Neural progenitor cell (in vitro differentiated cells): ENCODE measurements around the gene TBRG4. TPM values are rescaled to one million over a fixed set of nuclear protein-coding genes. Genes with fewer than 3 reads are reported as not detected.

Source experiments
- DNase-seq: peaks from one replicate; pipeline ENCODE4 v3.0.0-alpha.2; 2016; ENCODE audit warnings: low spot score
- H2AFZ ChIP-seq: fragments of 200-600 bp; sonication (generic); replicated peaks from 2 replicates; pipeline ENCODE4 v1.6.1; 2016; ENCODE audit warnings: antibody characterized with exemption
- H3F3A ChIP-seq: fragments of 200-600 bp; sonication (generic); 2 replicates; pipeline ENCODE4 v1.6.1; 2016; ENCODE audit warnings: antibody characterized with exemption, low read depth
- H3K27ac ChIP-seq: fragments of 200-600 bp; sonication (generic); 2 replicates; pipeline ENCODE4 v1.5.1; 2016; ENCODE audit warnings: mild to moderate bottlenecking
- H3K27me3 ChIP-seq: fragments of 200-600 bp; sonication (generic); 2 replicates; pipeline ENCODE4 v1.6.1; 2016; ENCODE audit warnings: mild to moderate bottlenecking, moderate library complexity
- H3K36me3 ChIP-seq: fragments of 200-600 bp; sonication (generic); 2 replicates; pipeline ENCODE4 v1.5.1; 2016
- H3K4me1 ChIP-seq: fragments of 200-600 bp; sonication (generic); 2 replicates; pipeline ENCODE4 v1.6.1; 2016; ENCODE audit warnings: mixed run types
- H3K4me2 ChIP-seq: fragments of 200-600 bp; sonication (generic); 2 replicates; pipeline ENCODE4 v1.6.1; 2016
- H3K4me3 ChIP-seq: fragments of 200-600 bp; sonication (generic); 2 replicates; pipeline ENCODE4 v1.5.1; 2016
- H3K79me2 ChIP-seq: fragments of 200-600 bp; sonication (generic); 2 replicates; pipeline ENCODE4 v1.6.1; 2016; ENCODE audit warnings: low read depth
- H3K9ac ChIP-seq: fragments of 200-600 bp; sonication (generic); 2 replicates; pipeline ENCODE4 v1.6.1; 2016
- H3K9me3 ChIP-seq: fragments of 200-600 bp; sonication (generic); 2 replicates; pipeline ENCODE4 v1.5.1; 2016; ENCODE audit warnings: low read depth
- H4K20me1 ChIP-seq: fragments of 200-600 bp; sonication (generic); 2 replicates; pipeline ENCODE4 v1.6.1; 2016; ENCODE audit warnings: low read depth
- H3K27ac Mint-ChIP-seq: 3 replicates; pipeline ENCODE4 v1.8.0; 2021; ENCODE audit warnings: mixed read lengths
- H3K27me3 Mint-ChIP-seq: 2 replicates; pipeline ENCODE4 v1.8.0; 2022; ENCODE audit warnings: low read depth, mild to moderate bottlenecking, inconsistent platforms, moderate library complexity, mixed read lengths; ENCODE audit not compliant: insufficient read depth
- H3K36me3 Mint-ChIP-seq: 3 replicates; pipeline ENCODE4 v1.8.0; 2021; ENCODE audit warnings: mixed read lengths
- H3K4me1 Mint-ChIP-seq: 3 replicates; pipeline ENCODE4 v1.8.0; 2021; ENCODE audit warnings: mixed read lengths
- H3K4me3 Mint-ChIP-seq: 3 replicates; pipeline ENCODE4 v1.8.0; 2021; ENCODE audit warnings: mild to moderate bottlenecking, moderate library complexity, mixed read lengths
- H3K9me3 Mint-ChIP-seq: 3 replicates; pipeline ENCODE4 v1.8.0; 2020; ENCODE audit warnings: mixed read lengths
- EZH2 ChIP-seq: fragments of 200-600 bp; sonication (generic); IDR thresholded peaks from 2 replicates; pipeline ENCODE4 v1.6.1; 2017; ENCODE audit warnings: antibody characterized with exemption, mild to moderate bottlenecking, moderate library complexity
- EZH2phosphoT487 ChIP-seq: fragments of 200-600 bp; sonication (generic); IDR thresholded peaks from 2 replicates; pipeline ENCODE4 v1.6.1; 2017; ENCODE audit warnings: antibody characterized with exemption
- total RNA-seq: library from RNA; depleted of rRNA; stranded (reverse); fragments of >200 nt; gene quantifications from 2 replicates; pipeline ENCODE4 v1.2.3, GENCODE V29; 2015; ENCODE audit warnings: low replicate concordance
- TF ChIP-seq, protein P1 (sequence below): fragments of 200-600 bp; sonication (generic); IDR thresholded peaks from 2 replicates; pipeline ENCODE4 v1.5.1; 2017; ENCODE audit warnings: antibody characterized with exemption, mild to moderate bottlenecking

Gene TBRG4
- total RNA-seq, 1 donor from 2014 or later = 32.2 TPM

GRCh38 chr7:45126920-45127319 lies 15.4 kb upstream of the TBRG4 start:
- Histone ChIP-seq H3K79me2 (no peaks in the 10 kb centered on the region), H3F3A (no peaks in the 10 kb centered on the region), H4K20me1 (no peaks in the 10 kb centered on the region), H3K4me3 (no peak overlapping the region), H3K27me3 (no peaks in the 10 kb centered on the region), H3K36me3 (no peaks in the 10 kb centered on the region), H2AFZ (no peak overlapping the region), H3K9me3 (no peaks in the 10 kb centered on the region), H3K9ac (no peak overlapping the region), H3K4me1 (peaks cover 9% of the 10 kb centered on the region), H3K4me2 (no peak overlapping the region), H3K27ac (no peak overlapping the region)
- H3K4me1 Mint-ChIP-seq = peaks cover 8% of the 10 kb centered on the region
- no peak for DNase-seq
- H3K27ac Mint-ChIP-seq = no peak overlapping the region
- H3K36me3 Mint-ChIP-seq = no peaks in the 10 kb centered on the region
- peaks cover 9% of the 10 kb centered on the region for H3K27me3 Mint-ChIP-seq
- no peak overlapping the region for H3K4me3 Mint-ChIP-seq
- no peaks in the 10 kb centered on the region for H3K9me3 Mint-ChIP-seq
- TF ChIP-seq EZH2 (no peak), EZH2phosphoT487 (no peak)
- TF ChIP-seq, protein P1, sequence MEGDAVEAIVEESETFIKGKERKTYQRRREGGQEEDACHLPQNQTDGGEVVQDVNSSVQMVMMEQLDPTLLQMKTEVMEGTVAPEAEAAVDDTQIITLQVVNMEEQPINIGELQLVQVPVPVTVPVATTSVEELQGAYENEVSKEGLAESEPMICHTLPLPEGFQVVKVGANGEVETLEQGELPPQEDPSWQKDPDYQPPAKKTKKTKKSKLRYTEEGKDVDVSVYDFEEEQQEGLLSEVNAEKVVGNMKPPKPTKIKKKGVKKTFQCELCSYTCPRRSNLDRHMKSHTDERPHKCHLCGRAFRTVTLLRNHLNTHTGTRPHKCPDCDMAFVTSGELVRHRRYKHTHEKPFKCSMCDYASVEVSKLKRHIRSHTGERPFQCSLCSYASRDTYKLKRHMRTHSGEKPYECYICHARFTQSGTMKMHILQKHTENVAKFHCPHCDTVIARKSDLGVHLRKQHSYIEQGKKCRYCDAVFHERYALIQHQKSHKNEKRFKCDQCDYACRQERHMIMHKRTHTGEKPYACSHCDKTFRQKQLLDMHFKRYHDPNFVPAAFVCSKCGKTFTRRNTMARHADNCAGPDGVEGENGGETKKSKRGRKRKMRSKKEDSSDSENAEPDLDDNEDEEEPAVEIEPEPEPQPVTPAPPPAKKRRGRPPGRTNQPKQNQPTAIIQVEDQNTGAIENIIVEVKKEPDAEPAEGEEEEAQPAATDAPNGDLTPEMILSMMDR = no peak

GRCh38 chr7:45126201-45126600 lies 14.7 kb upstream of the TBRG4 start:
- Histone ChIP-seq H2AFZ (no peak overlapping the region), H3F3A (no peaks in the 10 kb centered on the region), H4K20me1 (no peaks in the 10 kb centered on the region), H3K4me3 (no peak overlapping the region), H3K36me3 (no peaks in the 10 kb centered on the region), H3K4me1 (peaks cover 9% of the 10 kb centered on the region), H3K27ac (no peak overlapping the region), H3K79me2 (no peaks in the 10 kb centered on the region), H3K27me3 (no peaks in the 10 kb centered on the region), H3K9me3 (no peaks in the 10 kb centered on the region), H3K4me2 (no peak overlapping the region), H3K9ac (no peak overlapping the region)
- H3K9me3 Mint-ChIP-seq = no peaks in the 10 kb centered on the region
- no peak overlapping the region for H3K27ac Mint-ChIP-seq
- no peak overlapping the region for H3K4me3 Mint-ChIP-seq
- no peak for TF ChIP-seq EZH2
- TF ChIP-seq EZH2phosphoT487 = no peak
- TF ChIP-seq, protein P1 = no peak
- peaks cover 8% of the 10 kb centered on the region for H3K4me1 Mint-ChIP-seq
- DNase-seq = no peak
- no peaks in the 10 kb centered on the region for H3K36me3 Mint-ChIP-seq
- H3K27me3 Mint-ChIP-seq = peaks cover 9% of the 10 kb centered on the region

GRCh38 chr7:45125193-45125904 lies 13.9 kb upstream of the TBRG4 start:
- Histone ChIP-seq H4K20me1 (no peaks in the 10 kb centered on the region), H3K27ac (no peak overlapping the region), H3K36me3 (no peaks in the 10 kb centered on the region), H3K4me2 (no peak overlapping the region), H3K79me2 (no peaks in the 10 kb centered on the region), H3K4me1 (peaks cover 9% of the 10 kb centered on the region), H3K9ac (no peak overlapping the region), H3K27me3 (no peaks in the 10 kb centered on the region), H2AFZ (no peak overlapping the region), H3K9me3 (no peaks in the 10 kb centered on the region), H3K4me3 (no peak overlapping the region), H3F3A (no peaks in the 10 kb centered on the region)
- Mint-ChIP-seq H3K4me1 (peaks cover 8% of the 10 kb centered on the region), H3K27ac (no peak overlapping the region), H3K36me3 (no peaks in the 10 kb centered on the region), H3K9me3 (no peaks in the 10 kb centered on the region), H3K4me3 (no peak overlapping the region), H3K27me3 (peaks cover 9% of the 10 kb centered on the region)
- DNase-seq = no peak
- TF ChIP-seq EZH2 (no peak), EZH2phosphoT487 (no peak)
- TF ChIP-seq, protein P1 = no peak
